GM19452 (cell line): ENCODE results near the gene CARS2.
A peak's percentile ranks its signal among the peaks of the same experiment; 100 is the strongest.
"Not testable (repeated sequence)": the region's sequence is repeated elsewhere in the genome, so short reads cannot be mapped to it uniquely, and the experiment has no call there.

Experiments used
- ATAC-seq: cut with Tn5 transposase; IDR thresholded peaks from one replicate; pipeline ENCODE4 v1.9.1; 2021; ENCODE audit not compliant: unreplicated experiment

Gene CARS2

DNA sequence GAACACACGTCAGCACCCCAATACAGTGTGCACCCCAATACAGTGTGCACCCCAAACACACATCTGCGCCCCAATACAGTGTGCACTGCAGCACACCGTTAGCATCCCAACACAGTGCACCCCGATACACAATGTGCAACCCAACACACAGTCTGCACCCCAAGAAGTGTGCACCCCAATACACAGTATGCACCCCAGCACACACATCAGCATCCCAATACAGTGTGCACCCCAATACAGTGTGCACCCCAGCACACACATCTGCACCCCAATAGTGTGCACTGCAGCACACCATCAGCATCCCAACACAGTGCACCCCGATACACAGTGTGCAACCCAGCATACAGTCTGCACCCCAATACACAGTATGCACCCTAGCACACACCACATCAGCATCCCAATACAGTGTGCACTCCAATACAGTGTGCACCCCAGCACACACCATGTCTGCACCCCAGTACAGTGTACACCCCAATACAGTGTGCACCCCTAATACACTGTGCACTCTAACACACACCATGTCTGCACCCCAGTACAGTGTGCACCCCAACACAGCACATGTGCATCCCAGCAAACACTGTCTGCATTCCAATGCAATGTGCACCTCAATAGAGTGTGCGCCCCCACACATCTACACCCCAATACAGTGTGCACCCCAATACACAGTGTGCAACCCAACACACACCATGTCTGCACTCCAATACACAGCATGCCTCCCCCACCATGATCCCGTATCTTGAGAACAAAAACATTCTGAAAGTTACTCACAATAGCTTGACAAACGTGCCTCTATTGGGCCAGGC is 855 bp upstream of the CARS2 start:
- peak; percentile 3 for ATAC-seq

DNA sequence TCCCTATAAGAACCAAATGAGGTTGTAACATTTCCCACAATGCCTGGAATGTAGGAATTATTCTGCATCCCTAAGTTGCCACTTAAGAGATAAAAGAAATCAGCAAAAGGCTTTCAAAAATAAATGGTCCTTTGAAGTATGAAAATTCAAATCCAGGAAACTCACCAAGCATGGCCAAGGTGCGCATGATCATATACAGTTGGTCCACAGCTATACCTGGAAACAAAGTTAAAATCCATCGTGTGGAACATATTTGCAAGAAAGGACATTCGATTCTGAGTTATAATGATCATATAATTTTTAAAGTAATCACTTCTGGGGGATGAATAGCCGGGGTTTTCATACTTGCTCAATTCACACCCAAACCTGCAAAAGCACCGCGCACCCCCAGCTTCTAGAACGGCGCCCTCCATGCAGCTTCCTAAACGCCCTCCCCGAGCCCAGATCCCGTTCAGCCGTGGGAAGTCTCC is 525 bp downstream of the CARS2 start:
- no peak for ATAC-seq

DNA sequence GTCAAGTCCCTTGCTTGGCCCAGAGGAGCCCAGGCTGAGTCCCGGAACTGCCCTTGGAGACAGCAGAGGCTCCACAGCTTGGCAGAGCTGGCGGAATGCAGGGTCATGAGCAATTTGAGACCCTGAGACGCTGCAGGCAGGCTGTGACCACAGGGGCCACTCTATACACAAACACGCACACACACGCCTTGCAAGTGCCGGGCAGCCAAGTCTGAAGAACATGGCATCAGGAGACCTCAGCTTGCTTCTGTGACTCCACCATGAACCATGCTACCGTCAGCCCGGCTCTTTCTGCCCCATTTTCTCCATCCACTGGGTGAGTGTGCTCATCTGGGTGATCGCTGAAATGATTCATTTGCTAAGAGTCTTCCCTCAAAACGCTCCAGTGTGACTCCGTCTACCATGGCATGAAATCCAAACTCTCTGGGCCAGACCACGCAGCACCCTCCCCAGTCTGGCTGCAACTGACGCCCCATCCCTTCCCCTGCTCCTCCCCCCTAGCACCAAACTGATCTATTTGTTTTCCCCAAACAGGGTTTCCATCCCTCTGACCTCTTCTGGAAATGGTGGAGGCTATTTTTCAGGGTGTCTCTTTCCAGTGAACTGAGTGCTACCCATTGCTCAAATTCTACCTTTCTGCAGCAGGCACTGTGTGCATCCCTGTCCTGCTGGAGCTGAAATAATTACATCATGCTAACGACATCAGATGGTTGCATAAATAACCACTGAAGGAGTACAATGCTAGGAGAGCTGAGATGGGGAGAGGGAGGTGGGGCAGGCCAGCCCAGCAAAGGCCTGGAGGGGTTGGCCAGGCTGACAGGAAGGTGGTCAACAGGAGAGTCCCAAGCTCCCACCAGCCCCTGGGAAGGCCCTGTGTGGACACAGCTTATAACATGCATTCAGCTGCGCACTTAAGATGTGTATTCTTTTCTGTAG is 3.1 kb downstream of the CARS2 start:
- ATAC-seq = no peak

DNA sequence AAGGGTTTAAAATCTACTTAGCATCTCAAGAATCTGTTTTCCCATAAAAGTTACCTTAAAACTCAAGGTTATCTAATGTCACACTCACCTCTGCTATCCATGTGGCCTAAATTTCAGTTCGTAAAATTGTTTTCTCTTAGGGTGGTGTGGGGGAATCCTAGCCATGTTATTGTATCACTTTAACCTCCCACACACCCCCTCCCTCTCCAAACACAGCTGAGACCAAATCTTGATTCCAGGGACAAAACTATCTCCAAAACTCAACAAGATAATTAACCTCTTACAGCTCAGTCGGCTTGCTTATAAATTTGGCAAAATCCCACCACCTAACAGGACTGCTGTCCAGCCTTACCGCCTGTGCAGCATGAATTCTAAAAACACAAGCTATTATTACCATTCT is 3.8 kb downstream of the CARS2 start:
- ATAC-seq = no peak

DNA sequence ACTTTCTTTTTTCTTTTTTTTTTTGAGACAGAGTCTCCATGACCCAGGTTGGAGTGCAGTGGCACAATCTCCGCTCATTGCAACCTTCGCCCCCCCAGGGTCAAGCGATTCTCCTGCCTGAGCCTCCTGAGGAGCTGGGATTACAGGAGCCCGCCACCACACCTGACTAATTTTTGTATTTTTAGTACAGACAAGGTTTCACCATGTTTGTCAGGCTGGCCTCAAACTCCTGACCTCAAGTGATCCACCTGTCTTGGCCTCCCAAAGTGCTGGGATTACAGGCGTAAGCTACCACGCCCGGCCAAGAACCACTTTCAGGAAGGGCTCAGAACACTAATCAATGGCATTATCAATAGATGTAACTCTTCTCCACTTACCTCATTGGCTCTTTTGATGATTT is 4.9 kb downstream of the CARS2 start:
- ATAC-seq = not testable (repeated sequence)

DNA sequence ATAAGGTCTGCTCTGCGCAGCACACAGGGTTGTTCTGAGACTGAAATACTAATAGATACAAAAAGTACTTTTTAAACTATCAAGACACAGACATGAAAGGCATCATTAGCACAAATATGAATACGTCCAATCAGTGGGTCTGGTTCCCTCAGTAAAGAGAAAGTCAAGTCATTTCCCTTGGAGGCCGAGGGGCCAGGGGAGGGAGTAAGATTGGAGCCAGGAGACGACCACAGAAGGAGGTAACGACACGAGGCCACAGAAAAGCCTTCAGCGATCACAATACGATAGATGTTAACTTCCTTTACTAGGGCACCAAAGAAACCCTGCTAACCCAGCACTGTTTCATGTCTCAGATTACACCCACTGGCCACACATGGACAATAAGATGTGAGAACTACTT is 5.3 kb downstream of the CARS2 start:
- ATAC-seq = no peak

DNA sequence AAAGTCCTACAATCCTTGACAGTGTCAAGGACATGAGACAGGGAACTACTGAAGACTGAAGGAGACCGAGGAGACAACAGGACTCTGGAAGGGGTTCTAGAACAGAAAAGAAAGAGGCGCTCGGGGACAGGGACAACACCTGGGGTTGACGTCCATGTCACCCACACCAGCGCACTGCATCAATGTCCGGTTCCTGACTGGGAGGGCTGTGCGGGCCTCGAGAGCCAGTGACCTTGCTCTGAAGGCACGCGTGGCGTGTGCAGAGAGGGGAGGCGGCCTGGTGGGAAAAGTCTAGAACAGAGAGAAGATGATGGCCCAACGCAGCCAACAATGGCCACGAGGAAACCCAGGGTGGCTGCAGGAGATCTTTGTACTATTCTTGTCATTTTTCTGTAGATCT is 5.7 kb downstream of the CARS2 start:
- no peak for ATAC-seq

DNA sequence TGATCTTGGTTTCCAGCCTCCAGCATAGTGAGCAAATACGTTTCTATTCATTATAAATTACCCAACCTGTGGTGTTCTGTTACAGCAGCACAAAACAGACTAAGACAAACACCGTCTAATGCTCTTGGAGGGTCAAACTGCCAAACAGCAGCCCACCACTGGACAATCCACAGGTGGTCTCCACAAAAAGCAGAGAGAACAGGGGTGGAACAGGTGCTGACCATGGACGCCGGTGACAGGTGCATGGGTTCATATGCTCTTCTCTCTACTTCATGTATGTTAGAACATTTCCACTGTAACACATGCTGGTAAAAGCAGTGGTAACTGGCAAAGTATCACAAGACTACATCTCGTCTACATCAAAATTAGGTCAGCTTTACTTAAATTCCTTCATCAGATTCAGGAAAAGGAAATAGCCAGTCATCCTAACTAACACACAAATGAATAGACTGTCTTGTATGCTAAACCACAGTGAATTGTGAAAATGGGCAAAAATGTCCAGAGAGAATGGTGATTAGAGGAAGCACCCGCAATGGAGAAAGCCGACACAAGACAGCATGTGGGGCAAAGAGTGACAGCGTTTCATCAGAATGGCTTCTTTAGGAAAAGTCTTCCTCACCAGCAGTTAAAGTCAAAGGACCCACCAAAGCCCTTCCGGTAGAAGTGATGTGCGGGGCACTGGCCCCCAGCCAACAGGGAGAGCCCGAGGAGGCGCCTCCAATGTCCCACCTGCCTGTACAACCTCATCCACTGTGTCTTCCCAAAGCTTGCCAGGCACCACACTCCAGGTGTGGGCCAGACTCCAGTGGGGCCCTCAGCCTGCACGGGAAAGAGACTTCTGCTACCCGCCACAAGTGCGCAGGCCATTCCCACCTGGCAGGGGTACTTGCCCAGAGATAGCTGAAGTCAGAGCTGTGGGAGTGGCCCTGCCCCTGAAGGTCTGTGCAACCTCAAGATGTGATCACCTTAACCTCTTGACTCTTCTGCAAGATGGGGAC is 6.5 kb downstream of the CARS2 start:
- ATAC-seq = peak; percentile 12

DNA sequence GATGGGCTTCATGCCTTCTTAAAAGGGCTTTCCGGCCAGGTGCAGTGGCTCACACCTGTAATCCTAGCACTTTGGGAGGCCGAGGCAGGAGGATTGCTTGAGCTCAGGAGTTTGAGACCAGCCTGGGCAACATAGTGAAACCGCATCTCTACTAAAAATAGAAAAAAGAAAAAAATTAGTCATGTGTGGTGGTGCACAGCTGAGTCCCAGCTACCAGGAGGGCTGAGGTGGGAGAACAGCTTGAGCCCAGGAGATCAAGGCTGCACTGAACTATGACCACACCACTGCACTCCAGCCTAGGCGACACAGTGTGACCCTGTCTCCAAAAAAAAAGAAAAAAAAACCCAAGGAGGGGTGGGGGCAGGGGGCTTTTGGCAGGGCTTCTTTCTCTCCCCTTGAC is 7.2 kb downstream of the CARS2 start:
- ATAC-seq = peak; percentile 71

DNA sequence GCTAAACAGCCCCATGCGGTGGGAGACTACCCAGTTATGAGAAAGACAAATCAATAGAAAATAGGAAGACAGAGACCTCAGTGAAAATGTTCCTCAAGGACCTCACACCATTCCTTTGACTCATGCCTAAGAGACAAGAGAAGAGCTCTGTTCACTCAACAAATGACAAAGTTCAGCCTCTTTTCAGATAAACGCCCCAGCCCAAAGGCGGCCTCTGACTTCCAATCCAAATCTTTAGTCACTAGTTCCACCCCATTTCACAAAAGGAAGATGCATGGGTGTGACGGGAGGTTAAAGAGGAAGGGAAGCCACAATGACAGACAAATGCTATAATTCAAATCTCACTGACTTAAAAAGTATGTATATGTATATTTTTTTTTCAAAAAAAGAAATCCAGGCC is 8.1 kb downstream of the CARS2 start:
- ATAC-seq = no peak

DNA sequence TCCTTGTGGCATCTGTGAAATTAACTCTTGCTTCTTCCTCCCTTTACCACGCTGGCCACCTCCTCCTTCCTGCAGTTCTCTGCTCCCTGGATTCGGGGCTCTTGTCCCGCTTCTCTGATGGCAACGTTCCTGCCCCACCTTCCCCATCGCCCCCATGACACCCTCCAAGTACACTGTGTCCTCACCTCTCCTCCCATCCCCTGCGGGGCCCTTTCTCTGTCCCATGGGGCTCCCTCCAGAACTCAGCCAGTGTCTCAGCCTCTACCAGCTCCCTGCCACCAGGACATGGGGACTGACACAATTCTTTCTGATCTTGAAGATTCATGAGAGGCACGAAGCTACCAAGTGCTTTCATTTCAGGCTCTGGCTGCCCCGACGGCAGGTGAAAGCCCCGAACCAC is 9.1 kb downstream of the CARS2 start:
- ATAC-seq = no peak

DNA sequence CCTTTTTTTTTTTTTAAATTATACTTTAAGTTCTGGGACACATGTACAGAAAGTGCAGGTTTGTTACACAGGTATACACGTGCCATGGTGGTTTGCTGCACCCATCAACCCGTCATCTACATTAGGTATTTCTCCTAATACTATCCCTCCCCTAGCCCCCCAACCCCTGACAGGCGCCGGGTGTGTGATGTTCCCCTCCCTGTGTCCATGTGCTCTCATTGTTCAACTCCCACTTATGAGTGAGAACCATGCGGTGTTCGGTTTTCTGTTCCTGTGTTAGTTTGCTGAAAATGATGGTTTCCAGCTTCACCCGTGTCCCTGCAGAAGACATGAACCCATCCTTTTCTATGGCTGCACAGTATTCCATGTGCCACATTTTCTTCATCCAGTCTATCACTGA is 10.1 kb downstream of the CARS2 start:
- not testable (repeated sequence) for ATAC-seq

DNA sequence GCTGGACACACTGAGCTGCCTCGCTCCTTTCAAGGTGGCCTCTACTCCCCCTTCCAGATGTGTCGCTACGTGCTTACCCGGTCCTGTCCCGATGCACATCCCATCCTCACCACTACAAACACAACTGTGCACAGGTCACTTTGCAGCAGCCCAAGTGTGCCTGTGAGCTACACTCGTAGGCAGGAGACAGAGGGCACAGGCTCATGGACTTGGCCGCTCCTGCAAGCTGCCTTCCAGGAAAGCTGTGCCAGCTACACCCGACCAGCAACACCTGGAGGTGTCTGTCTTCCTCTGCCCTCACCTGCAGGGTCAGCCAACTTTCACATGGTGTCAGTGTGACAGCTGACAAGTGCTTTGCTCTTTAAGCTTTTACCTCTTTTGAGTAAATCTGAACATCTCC is 15.4 kb downstream of the CARS2 start:
- no peak for ATAC-seq

DNA sequence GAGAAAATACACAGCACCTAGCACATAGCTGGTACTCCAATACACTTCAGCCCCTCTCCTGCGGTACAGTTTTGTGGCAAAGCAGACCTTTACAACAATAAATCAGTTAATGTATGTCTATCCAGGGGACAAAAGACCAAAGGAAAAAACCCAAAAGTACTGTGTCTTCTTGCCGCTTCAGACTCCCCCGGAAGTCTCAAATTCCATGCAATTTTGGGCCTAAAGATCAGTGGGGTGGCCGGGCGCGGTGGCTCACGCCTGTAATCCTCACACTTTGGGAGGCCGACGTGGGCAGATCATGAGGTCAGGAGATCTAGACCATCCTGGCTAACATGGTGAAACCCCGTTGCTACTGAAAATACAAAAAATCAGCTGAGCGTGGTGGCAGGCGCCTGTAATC is 16.2 kb downstream of the CARS2 start:
- no peak for ATAC-seq

DNA sequence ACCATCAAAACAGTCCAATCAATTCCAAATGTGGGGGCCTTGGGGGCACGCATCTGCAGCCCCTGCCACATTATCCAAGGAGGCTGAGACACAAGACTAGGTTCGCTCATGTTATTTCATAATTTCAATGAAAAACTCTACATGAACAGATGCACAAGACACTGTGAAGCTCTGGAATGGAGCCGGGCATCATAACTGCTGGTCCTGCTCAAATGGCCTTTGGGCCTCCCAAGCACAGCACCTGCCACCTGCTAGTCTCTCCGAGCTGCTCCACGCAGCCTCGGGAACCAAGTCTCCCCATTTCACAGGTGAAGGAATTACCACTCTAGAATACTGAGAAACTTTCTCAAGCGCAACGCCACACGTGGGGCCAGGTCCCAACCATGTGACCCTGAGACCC is 16.9 kb downstream of the CARS2 start:
- no peak for ATAC-seq

DNA sequence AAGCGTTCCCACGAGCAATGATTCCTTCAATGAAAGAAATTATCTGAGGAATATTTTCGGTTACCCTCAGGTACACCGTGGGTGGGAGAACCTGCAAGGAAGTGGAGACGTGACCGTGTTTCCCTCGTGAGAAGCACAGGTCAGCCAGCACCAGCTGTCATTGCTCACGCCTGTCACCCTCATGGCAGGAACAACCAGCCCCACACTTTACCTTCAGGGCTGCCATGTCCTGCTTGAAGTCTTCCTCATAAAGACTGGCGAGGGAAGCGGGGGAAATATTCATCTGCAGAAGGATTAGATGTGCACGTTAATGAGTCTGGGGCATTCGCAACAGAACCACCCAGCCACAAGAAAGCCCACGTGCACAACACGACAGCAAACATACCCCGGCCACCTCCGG is 18.2 kb downstream of the CARS2 start:
- no peak for ATAC-seq

DNA sequence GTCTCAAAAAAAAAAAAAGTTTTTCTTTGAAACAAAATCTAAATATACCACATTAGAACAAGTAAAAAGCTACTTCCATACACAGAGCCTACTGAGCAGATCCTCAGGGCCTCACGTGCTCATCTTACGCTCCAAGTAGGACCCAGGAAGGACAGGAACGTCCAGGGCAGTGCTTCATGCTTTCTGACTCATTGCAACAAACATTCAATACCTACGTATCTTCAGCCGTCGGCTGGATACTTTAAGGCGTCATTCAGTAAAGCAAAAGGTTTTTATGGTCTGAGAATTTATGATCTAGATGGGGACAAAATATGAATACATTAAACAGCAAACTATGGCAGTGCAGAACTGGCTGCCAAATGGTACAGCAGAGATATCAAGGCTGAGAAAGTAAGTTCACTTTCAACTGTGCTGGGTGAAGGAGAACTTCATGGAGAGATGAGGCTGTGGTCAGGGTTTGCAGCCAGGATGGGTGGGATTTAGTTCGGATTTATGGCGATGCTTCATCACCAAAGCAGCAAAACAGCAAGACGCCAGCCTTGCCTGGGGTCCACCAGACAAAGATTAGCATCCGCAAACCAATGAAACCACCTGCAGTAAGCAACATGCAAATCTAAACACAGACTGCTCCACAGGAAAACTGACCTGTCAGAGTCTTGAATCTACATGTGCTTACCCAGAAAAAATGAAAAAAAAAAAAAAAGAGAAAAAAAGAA is 20.5 kb downstream of the CARS2 start:
- ATAC-seq = no peak

DNA sequence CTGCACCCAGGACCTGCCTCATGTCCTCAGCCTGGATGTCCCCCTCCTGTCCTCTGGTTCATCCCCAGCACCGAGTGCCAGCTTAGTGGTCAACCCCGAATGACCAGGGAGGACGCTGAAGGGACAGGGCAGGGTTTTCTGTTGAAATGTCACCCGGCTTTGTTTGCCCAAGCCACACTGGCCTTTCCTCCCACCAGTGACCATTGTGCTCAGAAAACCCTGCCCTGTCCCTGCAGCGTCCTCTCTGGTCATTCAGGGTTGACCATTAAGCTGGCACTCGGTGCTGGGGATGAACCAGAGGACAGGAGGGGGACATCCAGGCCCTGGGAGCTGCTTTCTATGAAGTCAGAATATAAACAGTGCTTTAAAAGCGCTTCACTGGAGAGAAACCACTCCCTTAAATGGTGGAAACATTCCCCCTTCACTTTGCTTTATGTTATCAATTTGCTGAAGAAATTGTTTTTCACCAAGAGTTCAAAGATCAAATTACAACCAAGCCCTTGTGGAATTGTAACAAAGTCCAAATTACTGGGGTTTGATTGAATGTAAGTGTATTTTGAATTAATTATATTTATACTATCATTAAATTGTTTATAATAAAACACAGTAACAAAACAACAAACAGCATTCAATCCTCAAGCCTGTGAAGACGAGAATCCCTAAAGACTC is 21.4 kb downstream of the CARS2 start:
- no peak for ATAC-seq

DNA sequence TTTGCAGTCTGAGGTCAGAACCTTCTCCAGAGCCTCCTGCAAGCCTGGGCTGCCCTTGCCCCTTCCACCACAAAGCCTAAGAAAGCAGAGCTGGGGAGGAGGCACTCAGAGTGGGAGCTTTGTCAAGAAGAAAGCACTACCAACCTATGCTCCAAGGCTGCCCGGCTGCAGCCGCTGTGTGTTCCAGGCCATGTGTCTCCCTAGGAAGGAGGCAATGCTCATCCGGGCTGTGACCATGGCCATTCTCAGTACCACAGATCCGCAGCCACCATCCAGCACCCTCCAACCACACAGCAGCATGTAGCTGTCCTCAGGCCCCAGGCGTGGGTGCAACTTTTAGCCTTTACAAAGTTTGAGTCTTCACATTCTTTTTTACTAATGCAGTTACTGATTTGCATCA is 22.0 kb downstream of the CARS2 start:
- ATAC-seq = no peak
